Vagina (tissue), 2 donors: ENCODE measurements around the gene EWSR1. TPM values are rescaled to one million over a fixed set of nuclear protein-coding genes. Genes with fewer than 3 reads are reported as not detected.
A peak's percentile ranks its signal among the peaks of the same experiment; 100 is the strongest.
"Not testable (repeated sequence)": the region's sequence is repeated elsewhere in the genome, so short reads cannot be mapped to it uniquely, and the experiment has no call there.

Source experiments
- DNase-seq, 2 donors: peaks; one replicate each; pipeline ENCODE4 v3.0.0-alpha.2; 2017; ENCODE audit errors: extremely low spot score in 2 of 2
- H3K27ac ChIP-seq: fragments of 200-600 bp; sonication (generic); one replicate; pipeline ENCODE4 v1.5.1; 2019
- H3K27me3 ChIP-seq: fragments of 200-600 bp; sonication (generic); one replicate; pipeline ENCODE4 v1.5.1; 2019
- H3K36me3 ChIP-seq, 2 donors: fragments of 200-600 bp; sonication (generic); one replicate each; pipeline ENCODE4 v1.5.1; 2017 to 2019
- H3K4me1 ChIP-seq: fragments of 200-600 bp; sonication (generic); one replicate; pipeline ENCODE4 v1.5.1; 2019
- H3K4me3 ChIP-seq, 2 donors: fragments of 200-600 bp; sonication (generic); 1 replicate in 1 of 2; 2 replicates in 1 of 2; pipeline ENCODE4 v1.5.1; 2016 to 2019
- H3K9me3 ChIP-seq: fragments of 200-600 bp; sonication (generic); one replicate; pipeline ENCODE4 v1.5.1; 2019
- CTCF ChIP-seq, 3 experiments: fragments of 450-650 bp in 2 of 3; fragments of 200-600 bp in 1 of 3; sonication (generic) in 1 of 3; IDR thresholded peaks; one replicate each; pipeline ENCODE4 v1.5.1; 2017 to 2019; ENCODE audit warnings: antibody characterized with exemption in 3 of 3, mild to moderate bottlenecking in 2 of 3, moderate library complexity in 2 of 3
- POLR2A ChIP-seq, 2 donors: fragments of 450-650 bp; IDR thresholded peaks; one replicate each; pipeline ENCODE4 v1.6.1; 2017; ENCODE audit warnings: antibody characterized with exemption in 2 of 2, mild to moderate bottlenecking in 2 of 2, moderate library complexity in 2 of 2
- POLR2AphosphoS5 ChIP-seq, 2 donors: sonication (generic); formaldehyde crosslinking; IDR thresholded peaks; one replicate each; pipeline ENCODE4 v1.9.0; 2017; ENCODE audit warnings: antibody characterized with exemption in 2 of 2, mild to moderate bottlenecking in 2 of 2, low read depth in 1 of 2; ENCODE audit not compliant: insufficient read depth in 1 of 2
- intact Hi-C: fragments of 100-400 bp; cut with DNase I; formaldehyde crosslinking; loops from one replicate; pipeline ENCODE4 v1.15.1; 2023
- total RNA-seq: library from RNA; depleted of rRNA; stranded (reverse); fragments of >200 nt; gene quantifications from one replicate; pipeline ENCODE4 v1.2.3, GENCODE V29; 2016

Gene EWSR1
- total RNA-seq, result 164 TPM

- TF ChIP-seq POLR2A (IDR thresholded peaks at IDR 0.05) (peak in 1 of 2 donors; percentile 91), CTCF (IDR thresholded peaks at IDR 0.05) (peak in 1 of 3 experiments; percentile 14), POLR2AphosphoS5 (IDR thresholded peaks at IDR 0.05; ENCODE audit: insufficient read depth in 1 of 2, low read depth in 1 of 2) (peak; percentile 97 to 99)
- peak within 1 kb of the TSS; percentile 86 to 95 for H3K4me3 ChIP-seq
- peak in 1 of 2 donors; percentile 95 for DNase-seq
- no peaks in the 10 kb centered on the region for H3K9me3 ChIP-seq
- H3K27ac ChIP-seq, result peak within 1 kb of the TSS; percentile 99
- H3K36me3 ChIP-seq, result peaks cover 0 to 18% of the 10 kb centered on the region in 2 donors
- intact Hi-C loops, result no loop called here
- peaks cover 62% of the 10 kb centered on the region for H3K4me1 ChIP-seq
- H3K27me3 ChIP-seq, result no peaks in the 10 kb centered on the region
Measured at GRCh38 chr22:29267858-29268510, at the start of gene EWSR1, which contains the start of gene RHBDD3. TSS of gene EWSR1 (plus strand) at chr22:29268268. CDS start at chr22:29268337, 69 bp downstream. TSS of gene RHBDD3 (minus strand) at chr22:29267981. CDS start at chr22:29265626, 2,355 bp downstream.

- Histone ChIP-seq H3K27ac (no peak overlapping the region), H3K9me3 (no peaks in the 10 kb centered on the region), H3K4me1 (peaks cover 5% of the 10 kb centered on the region), H3K36me3 (no peaks in the 10 kb centered on the region), H3K4me3 (no peak overlapping the region), H3K27me3 (no peaks in the 10 kb centered on the region)
- intact Hi-C loops, result no loop called here
- TF ChIP-seq CTCF (IDR thresholded peaks at IDR 0.05) (no peak), POLR2AphosphoS5 (IDR thresholded peaks at IDR 0.05; ENCODE audit: insufficient read depth in 1 of 2, low read depth in 1 of 2) (no peak), POLR2A (IDR thresholded peaks at IDR 0.05) (no peak)
- no peak for DNase-seq
Measured at GRCh38 chr22:29218758-29219408, 49.2 kb upstream of the EWSR1 start.

- H3K36me3 ChIP-seq, H3K4me3 ChIP-seq, H3K9me3 ChIP-seq, H3K27ac ChIP-seq, H3K27me3 ChIP-seq, intact Hi-C loops, DNase-seq: not testable (repeated sequence)
- H3K4me1 ChIP-seq, result peaks cover 10% of the 10 kb centered on the region
Measured at GRCh38 chr22:29219409-29219782, 48.7 kb upstream of the EWSR1 start.

- Histone ChIP-seq H3K27ac (no peak overlapping the region), H3K4me3 (no peak overlapping the region), H3K27me3 (no peaks in the 10 kb centered on the region), H3K4me1 (peaks cover 17% of the 10 kb centered on the region), H3K9me3 (no peaks in the 10 kb centered on the region), H3K36me3 (no peaks in the 10 kb centered on the region)
- intact Hi-C loops, result no loop called here
- TF ChIP-seq CTCF (IDR thresholded peaks at IDR 0.05) (no peak), POLR2A (IDR thresholded peaks at IDR 0.05) (no peak), POLR2AphosphoS5 (IDR thresholded peaks at IDR 0.05; ENCODE audit: insufficient read depth in 1 of 2, low read depth in 1 of 2) (no peak)
- no peak for DNase-seq
Measured at GRCh38 chr22:29219881-29220670, 48.0 kb upstream of the EWSR1 start.

GRCh38 chr22:29224121-29224858, 43.8 kb upstream of the EWSR1 start:
- peak overlapping the region; percentile 79 for H3K27ac ChIP-seq
- H3K36me3 ChIP-seq, result no peaks in the 10 kb centered on the region
- H3K4me3 ChIP-seq, result no peak overlapping the region
- no peaks in the 10 kb centered on the region for H3K27me3 ChIP-seq
- DNase-seq, result no peak
- H3K9me3 ChIP-seq, result no peaks in the 10 kb centered on the region
- intact Hi-C loops, result no loop called here
- TF ChIP-seq CTCF (IDR thresholded peaks at IDR 0.05) (no peak), POLR2AphosphoS5 (IDR thresholded peaks at IDR 0.05; ENCODE audit: insufficient read depth in 1 of 2, low read depth in 1 of 2) (no peak), POLR2A (IDR thresholded peaks at IDR 0.05) (no peak)
- H3K4me1 ChIP-seq, result peaks cover 29% of the 10 kb centered on the region
